ENCODE measurements around the gene TP53AIP1. TPM values are rescaled to one million over a fixed set of nuclear protein-coding genes. Genes with fewer than 3 reads are reported as not detected.
A peak's percentile ranks its signal among the peaks of the same experiment; 100 is the strongest.

Gene TP53AIP1
- total and polyA plus RNA-seq, 2 experiments from 2014 or later: 0.07 TPM; not detected in 1

DNA sequence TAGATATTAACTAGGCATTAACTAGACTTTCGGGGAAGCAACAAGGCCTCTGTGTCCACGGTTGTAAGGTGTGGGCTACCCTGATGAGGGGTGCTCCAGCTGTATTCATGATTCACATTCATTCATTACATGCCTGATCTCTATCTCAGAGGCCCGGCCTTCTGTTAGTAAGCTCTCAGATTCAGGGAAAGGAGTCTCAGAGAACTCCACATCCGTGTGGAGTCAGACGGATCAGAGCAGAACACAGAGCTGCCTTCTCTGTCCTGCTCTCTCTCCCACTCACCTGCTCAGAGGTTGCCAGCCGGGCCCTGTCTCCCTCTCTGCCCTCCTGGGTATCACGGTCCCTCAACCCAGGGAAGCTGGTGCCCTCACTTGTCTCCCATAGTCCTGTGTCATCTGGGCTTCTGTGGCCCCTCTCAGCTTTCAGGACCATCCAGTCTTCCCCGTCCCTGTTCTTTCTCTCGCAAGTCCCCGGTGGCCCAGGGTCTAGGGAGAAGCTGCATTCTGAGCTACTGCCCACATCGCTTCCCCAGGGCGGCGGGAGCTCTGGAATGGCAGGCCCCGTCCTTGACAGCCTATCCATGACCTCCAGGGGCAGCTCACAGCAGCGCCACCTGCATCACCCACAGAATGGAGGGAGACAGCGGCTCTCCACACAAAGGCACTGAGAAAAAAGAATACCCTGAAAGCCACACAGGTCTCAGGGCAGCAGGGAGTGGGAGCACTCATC, 4.3 kb downstream of the TP53AIP1 start:
- H3K4me1 Mint-ChIP-seq: peaks cover 24% of the 10 kb centered on the region
- H3K9me3 Mint-ChIP-seq: no peaks in the 10 kb centered on the region; the same call in 2 of the 3 replicates
- no peak for DNase-seq (ENCODE audit: low spot score)
- H3K27me3 Mint-ChIP-seq (ENCODE audit: insufficient read depth, low read depth, poor library complexity): peaks cover 13% of the 10 kb centered on the region
- H3K9me2 ChIP-seq (ENCODE audit: insufficient read depth): no peaks in the 10 kb centered on the region
- no peak overlapping the region for H3K27ac Mint-ChIP-seq
- H3F3A ChIP-seq (replicated peaks; ENCODE audit: low read depth): no peaks in the 10 kb centered on the region
- H3K36me3 ChIP-seq (ENCODE audit: insufficient read depth): no peaks in the 10 kb centered on the region
- no peak for TF ChIP-seq CREB1 (CRISPR knock-in tag; IDR thresholded peaks at IDR 0.05; ENCODE audit: low read depth)
- TF ChIP-seq, protein P1, sequence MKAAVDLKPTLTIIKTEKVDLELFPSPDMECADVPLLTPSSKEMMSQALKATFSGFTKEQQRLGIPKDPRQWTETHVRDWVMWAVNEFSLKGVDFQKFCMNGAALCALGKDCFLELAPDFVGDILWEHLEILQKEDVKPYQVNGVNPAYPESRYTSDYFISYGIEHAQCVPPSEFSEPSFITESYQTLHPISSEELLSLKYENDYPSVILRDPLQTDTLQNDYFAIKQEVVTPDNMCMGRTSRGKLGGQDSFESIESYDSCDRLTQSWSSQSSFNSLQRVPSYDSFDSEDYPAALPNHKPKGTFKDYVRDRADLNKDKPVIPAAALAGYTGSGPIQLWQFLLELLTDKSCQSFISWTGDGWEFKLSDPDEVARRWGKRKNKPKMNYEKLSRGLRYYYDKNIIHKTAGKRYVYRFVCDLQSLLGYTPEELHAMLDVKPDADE (IDR thresholded peaks at IDR 0.05): no peak
- TF ChIP-seq, protein P2, sequence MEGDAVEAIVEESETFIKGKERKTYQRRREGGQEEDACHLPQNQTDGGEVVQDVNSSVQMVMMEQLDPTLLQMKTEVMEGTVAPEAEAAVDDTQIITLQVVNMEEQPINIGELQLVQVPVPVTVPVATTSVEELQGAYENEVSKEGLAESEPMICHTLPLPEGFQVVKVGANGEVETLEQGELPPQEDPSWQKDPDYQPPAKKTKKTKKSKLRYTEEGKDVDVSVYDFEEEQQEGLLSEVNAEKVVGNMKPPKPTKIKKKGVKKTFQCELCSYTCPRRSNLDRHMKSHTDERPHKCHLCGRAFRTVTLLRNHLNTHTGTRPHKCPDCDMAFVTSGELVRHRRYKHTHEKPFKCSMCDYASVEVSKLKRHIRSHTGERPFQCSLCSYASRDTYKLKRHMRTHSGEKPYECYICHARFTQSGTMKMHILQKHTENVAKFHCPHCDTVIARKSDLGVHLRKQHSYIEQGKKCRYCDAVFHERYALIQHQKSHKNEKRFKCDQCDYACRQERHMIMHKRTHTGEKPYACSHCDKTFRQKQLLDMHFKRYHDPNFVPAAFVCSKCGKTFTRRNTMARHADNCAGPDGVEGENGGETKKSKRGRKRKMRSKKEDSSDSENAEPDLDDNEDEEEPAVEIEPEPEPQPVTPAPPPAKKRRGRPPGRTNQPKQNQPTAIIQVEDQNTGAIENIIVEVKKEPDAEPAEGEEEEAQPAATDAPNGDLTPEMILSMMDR (conservative IDR thresholded peaks at IDR 0.05; ENCODE audit: low read depth in 2 of 2): 0 out of 4 replicates have a peak, but pooled peaks of 1 of the 2 experiments have one; percentile 13
- H3K36me3 Mint-ChIP-seq (ENCODE audit: low read depth): no peaks in the 10 kb centered on the region
- H3K27ac ChIP-seq (ENCODE audit: low read depth): no peak overlapping the region
- H4K20me1 ChIP-seq (replicated peaks; ENCODE audit: insufficient read depth): no peaks in the 10 kb centered on the region
- no peaks in the 10 kb centered on the region for H3K27me3 ChIP-seq (ENCODE audit: insufficient read depth)
- no peak overlapping the region for H3K4me2 ChIP-seq
- H3K79me2 ChIP-seq (replicated peaks; ENCODE audit: insufficient read depth): no peaks in the 10 kb centered on the region
- H3K4me1 ChIP-seq (ENCODE audit: insufficient read depth): peaks cover 8% of the 10 kb centered on the region
- no peak overlapping the region for H3K4me3 Mint-ChIP-seq
- no peak overlapping the region for H2AFZ ChIP-seq
- no peak overlapping the region for H3K4me3 ChIP-seq
- peak; percentile 8; the same call in 1 of the 3 replicates for ATAC-seq

DNA sequence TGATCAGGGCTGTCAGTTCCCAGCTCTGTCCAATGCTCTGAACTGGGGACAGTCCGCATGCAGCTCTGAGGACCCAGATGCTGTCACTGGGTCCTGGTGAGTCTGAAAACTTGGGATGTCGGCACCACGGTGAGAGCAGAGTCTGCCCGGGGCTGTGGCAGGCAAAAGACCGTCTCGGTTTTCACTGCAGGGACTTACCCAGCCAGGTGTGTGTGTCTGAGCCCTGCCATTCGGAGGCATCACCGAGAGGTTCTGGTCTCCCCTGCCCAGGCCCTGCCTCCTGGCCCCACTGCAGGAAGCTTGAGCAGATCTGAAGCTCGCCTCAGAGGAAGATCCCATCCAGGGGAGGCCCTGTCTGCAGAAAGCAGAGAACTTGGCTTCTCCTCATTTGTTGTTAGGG, 5.2 kb downstream of the TP53AIP1 start:
- Histone ChIP-seq H3K9me2 (ENCODE audit: insufficient read depth) (no peaks in the 10 kb centered on the region), H3K79me2 (replicated peaks; ENCODE audit: insufficient read depth) (no peaks in the 10 kb centered on the region), H3K4me2 (peak overlapping the region; percentile 44; the same call in 1 of the 2 replicates), H3K27me3 (ENCODE audit: insufficient read depth) (0 out of 2 replicates have a peak, but pooled peaks cover under 1% of the 10 kb centered on the region), H4K20me1 (replicated peaks; ENCODE audit: insufficient read depth) (no peaks in the 10 kb centered on the region), H3K36me3 (ENCODE audit: insufficient read depth) (no peaks in the 10 kb centered on the region), H3F3A (replicated peaks; ENCODE audit: low read depth) (no peaks in the 10 kb centered on the region), H3K4me3 (no peak overlapping the region), H3K4me1 (ENCODE audit: insufficient read depth) (peaks cover 8% of the 10 kb centered on the region), H2AFZ (peak overlapping the region; percentile 95), H3K27ac (ENCODE audit: low read depth) (no peak overlapping the region)
- peaks cover 24% of the 10 kb centered on the region for H3K4me1 Mint-ChIP-seq
- H3K36me3 Mint-ChIP-seq (ENCODE audit: low read depth): no peaks in the 10 kb centered on the region
- no peak overlapping the region for H3K27ac Mint-ChIP-seq
- H3K9me3 Mint-ChIP-seq: no peaks in the 10 kb centered on the region; the same call in 2 of the 3 replicates
- DNase-seq (ENCODE audit: low spot score) (no peak), ATAC-seq (peak; percentile 26)
- H3K27me3 Mint-ChIP-seq (ENCODE audit: insufficient read depth, low read depth, poor library complexity): peaks cover 13% of the 10 kb centered on the region
- no peak overlapping the region for H3K4me3 Mint-ChIP-seq
- TF ChIP-seq STAT1 (IDR thresholded peaks at IDR 0.05; ENCODE audit: unreplicated experiment): no peak
- no peak for TF ChIP-seq POLR2AphosphoS5 (IDR thresholded peaks at IDR 0.05; ENCODE audit: low read depth)
- no peak for TF ChIP-seq CREB1 (CRISPR knock-in tag; IDR thresholded peaks at IDR 0.05; ENCODE audit: low read depth)
- no peak for TF ChIP-seq ZNF114 (CRISPR knock-in tag; IDR thresholded peaks at IDR 0.05)
- TF ChIP-seq, protein P3, sequence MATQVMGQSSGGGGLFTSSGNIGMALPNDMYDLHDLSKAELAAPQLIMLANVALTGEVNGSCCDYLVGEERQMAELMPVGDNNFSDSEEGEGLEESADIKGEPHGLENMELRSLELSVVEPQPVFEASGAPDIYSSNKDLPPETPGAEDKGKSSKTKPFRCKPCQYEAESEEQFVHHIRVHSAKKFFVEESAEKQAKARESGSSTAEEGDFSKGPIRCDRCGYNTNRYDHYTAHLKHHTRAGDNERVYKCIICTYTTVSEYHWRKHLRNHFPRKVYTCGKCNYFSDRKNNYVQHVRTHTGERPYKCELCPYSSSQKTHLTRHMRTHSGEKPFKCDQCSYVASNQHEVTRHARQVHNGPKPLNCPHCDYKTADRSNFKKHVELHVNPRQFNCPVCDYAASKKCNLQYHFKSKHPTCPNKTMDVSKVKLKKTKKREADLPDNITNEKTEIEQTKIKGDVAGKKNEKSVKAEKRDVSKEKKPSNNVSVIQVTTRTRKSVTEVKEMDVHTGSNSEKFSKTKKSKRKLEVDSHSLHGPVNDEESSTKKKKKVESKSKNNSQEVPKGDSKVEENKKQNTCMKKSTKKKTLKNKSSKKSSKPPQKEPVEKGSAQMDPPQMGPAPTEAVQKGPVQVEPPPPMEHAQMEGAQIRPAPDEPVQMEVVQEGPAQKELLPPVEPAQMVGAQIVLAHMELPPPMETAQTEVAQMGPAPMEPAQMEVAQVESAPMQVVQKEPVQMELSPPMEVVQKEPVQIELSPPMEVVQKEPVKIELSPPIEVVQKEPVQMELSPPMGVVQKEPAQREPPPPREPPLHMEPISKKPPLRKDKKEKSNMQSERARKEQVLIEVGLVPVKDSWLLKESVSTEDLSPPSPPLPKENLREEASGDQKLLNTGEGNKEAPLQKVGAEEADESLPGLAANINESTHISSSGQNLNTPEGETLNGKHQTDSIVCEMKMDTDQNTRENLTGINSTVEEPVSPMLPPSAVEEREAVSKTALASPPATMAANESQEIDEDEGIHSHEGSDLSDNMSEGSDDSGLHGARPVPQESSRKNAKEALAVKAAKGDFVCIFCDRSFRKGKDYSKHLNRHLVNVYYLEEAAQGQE (IDR thresholded peaks at IDR 0.05; ENCODE audit: unreplicated experiment): no peak
- TF ChIP-seq, protein P2 (conservative IDR thresholded peaks at IDR 0.05; ENCODE audit: low read depth in 2 of 2): no peak

Measured in GM23338 (cell line).